Naive thymus-derived CD8-positive, alpha-beta T cell (primary cell): Measurements from ENCODE around the gene IGSF6. TPM values are rescaled to one million over a fixed set of nuclear protein-coding genes. Genes with fewer than 3 reads are reported as not detected.
"Not testable (repeated sequence)": the region's sequence is repeated elsewhere in the genome, so short reads cannot be mapped to it uniquely, and the experiment has no call there.

Source experiments
- ATAC-seq, 2 donors: fragments of 150-1000 bp; cut with Tn5 transposase in 1 of 2; sonication (Bioruptor Pico), chemical (Tn5 transposase) in 1 of 2; 1 replicate in 1 of 2; 2 replicates in 1 of 2; pipeline ENCODE4 v1.10.0; 2021; ENCODE audit warnings: mild to moderate bottlenecking in 2 of 2, moderate library complexity in 2 of 2
- POLR2A ChIA-PET: fragments of 350-600 bp; sonication (Branson Sonifier 250); formaldehyde crosslinking; loops from one replicate; lab custom pipeline; 2021; ENCODE audit warnings: antibody characterized with exemption; lab: Charles Lee
- DNase-seq, 10 donors: peaks; one replicate each; pipeline versions ENCODE4 v3.0.0 to v3.0.0-alpha.2; 2020 to 2022
- H3K27ac Mint-ChIP-seq, 10 donors: one replicate each; pipeline ENCODE4 v1.8.0; 2020 to 2022; ENCODE audit warnings: mild to moderate bottlenecking in 10 of 10, mixed read lengths in 10 of 10, moderate library complexity in 4 of 10, inconsistent platforms in 1 of 10
- H3K27me3 Mint-ChIP-seq, 5 donors: one replicate each; pipeline ENCODE4 v1.8.0; 2021 to 2022; ENCODE audit warnings: mixed read lengths in 5 of 5
- H3K36me3 Mint-ChIP-seq, 3 donors: one replicate each; pipeline ENCODE4 v1.8.0; 2020 to 2022; ENCODE audit warnings: mixed read lengths in 3 of 3, mild to moderate bottlenecking in 2 of 3, inconsistent platforms in 1 of 3
- H3K4me1 Mint-ChIP-seq, 4 donors: one replicate each; pipeline ENCODE4 v1.8.0; 2021 to 2022; ENCODE audit warnings: mixed read lengths in 4 of 4
- H3K4me3 Mint-ChIP-seq, 10 donors: one replicate each; pipeline ENCODE4 v1.8.0; 2020 to 2022; ENCODE audit warnings: mild to moderate bottlenecking in 10 of 10, mixed read lengths in 10 of 10, moderate library complexity in 6 of 10, inconsistent platforms in 1 of 10
- H3K9me3 Mint-ChIP-seq, 9 donors: one replicate each; pipeline ENCODE4 v1.8.0; 2020 to 2022; ENCODE audit warnings: mixed read lengths in 9 of 9, mild to moderate bottlenecking in 3 of 9, inconsistent platforms in 1 of 9, moderate library complexity in 1 of 9
- polyA plus RNA-seq, 3 donors: library from polyadenylated mRNA; unstranded; fragments of 300-500 nt; fragmentation: Illumina TruSeq; gene quantifications; one replicate each; pipeline ENCODE4 v1.2.3, GENCODE V29; 2021
- total RNA-seq, 8 experiments: library from RNA in 2 of 8; stranded (reverse) in 2 of 8; gene quantifications; one replicate each; pipeline ENCODE4 v1.2.3 and lab custom pipeline; 2021 to 2026

The IGSF6 gene
- total and polyA plus RNA-seq, 5 experiments from 2014 or later, result 0.16 to 0.69 (median 0.28) TPM

- Mint-ChIP-seq H3K4me3 (peak overlapping the region in 9 of 10 donors; percentile 15 to 78 (median 62)), H3K4me1 (peaks cover 34 to 87% (median 76%) of the 10 kb centered on the region in 4 donors), H3K36me3 (peaks cover 0 to 7% (median 3%) of the 10 kb centered on the region in 3 donors), H3K9me3 (no peaks in the 10 kb centered on the region), H3K27me3 (no peaks in the 10 kb centered on the region), H3K27ac (peak overlapping the region; percentile 15 to 85 (median 56))
- ATAC-seq (peak; percentile 89 to 91), DNase-seq (peak in 3 of 10 donors; percentile 36 to 60 (median 57))
- POLR2A ChIA-PET, result interaction anchor here (0.5 to 2.1 kb wide), 4 partner anchors 9 to 647 kb away, joined by 3 to 9 read pairs (median 4); partner anchors contain the start of gene METTL9
Observed at GRCh38 chr16:21608639-21609328, 43.6 kb downstream of the IGSF6 start.

- peak overlapping the region in 1 of 10 donors; percentile 11 for H3K27ac Mint-ChIP-seq
- H3K27me3 Mint-ChIP-seq, H3K4me3 Mint-ChIP-seq, H3K36me3 Mint-ChIP-seq, ATAC-seq, H3K9me3 Mint-ChIP-seq, DNase-seq: not testable (repeated sequence)
- peaks cover 32 to 94% (median 81%) of the 10 kb centered on the region in 4 donors for H3K4me1 Mint-ChIP-seq
- POLR2A ChIA-PET, result interaction anchor here (1.3 kb wide), 1 partner anchor 11 kb away, joined by 3 read pairs; no protein-coding TSS in a partner anchor
Observed at GRCh38 chr16:21605848-21606247, 46.6 kb downstream of the IGSF6 start.

GRCh38 chr16:21603928-21604327 lies 48.5 kb downstream of the IGSF6 start:
- Mint-ChIP-seq H3K27ac (peak overlapping the region in 1 of 10 donors; percentile 48), H3K36me3 (peaks cover 0 to 3% (median 0%) of the 10 kb centered on the region in 3 donors), H3K27me3 (no peaks in the 10 kb centered on the region), H3K4me1 (peaks cover 27 to 82% (median 74%) of the 10 kb centered on the region in 4 donors), H3K9me3 (no peaks in the 10 kb centered on the region), H3K4me3 (peak overlapping the region in 2 of 10 donors; percentile 22 to 30)
- DNase-seq (no peak), ATAC-seq (no peak)
- POLR2A ChIA-PET, result interaction anchor here (1.0 to 1.2 kb wide), 2 partner anchors 10 to 44 kb away, joined by 3 to 4 read pairs; no protein-coding TSS in a partner anchor

- Mint-ChIP-seq H3K27me3 (no peaks in the 10 kb centered on the region), H3K36me3 (peaks cover 0 to 3% (median 0%) of the 10 kb centered on the region in 3 donors), H3K27ac (peak overlapping the region in 1 of 10 donors; percentile 34), H3K9me3 (no peaks in the 10 kb centered on the region), H3K4me3 (no peak overlapping the region), H3K4me1 (peaks cover 25 to 82% (median 74%) of the 10 kb centered on the region in 4 donors)
- ATAC-seq (no peak), DNase-seq (no peak)
- POLR2A ChIA-PET, result interaction anchor here (0.6 to 0.7 kb wide), 2 partner anchors 20 to 1577 kb away, joined by 3 to 5 read pairs; no protein-coding TSS in a partner anchor
Observed at GRCh38 chr16:21602785-21603184, 49.6 kb downstream of the IGSF6 start.

- ATAC-seq (peak; percentile 29 to 31), DNase-seq (peak in 6 of 10 donors; percentile 22 to 49 (median 42))
- Mint-ChIP-seq H3K27ac (peak overlapping the region; percentile 54 to 97 (median 92)), H3K9me3 (no peaks in the 10 kb centered on the region), H3K36me3 (peaks cover 0 to 3% (median 0%) of the 10 kb centered on the region in 3 donors), H3K4me1 (peaks cover 29 to 73% (median 69%) of the 10 kb centered on the region in 4 donors), H3K27me3 (no peaks in the 10 kb centered on the region), H3K4me3 (peak overlapping the region; percentile 87 to 96 (median 93))
- POLR2A ChIA-PET, result interaction anchor here (0.5 to 4.8 kb wide), 9 partner anchors 9 to 99 kb away, joined by 3 to 40 read pairs (median 3); no protein-coding TSS in a partner anchor
Observed at GRCh38 chr16:21600031-21600773, 52.2 kb downstream of the IGSF6 start.

GRCh38 chr16:21599122-21600030 lies 53.0 kb downstream of the IGSF6 start, which contains the start of gene METTL9:
Gene METTL9 (plus strand): TSS chr16:21599577. CDS start chr16:21599734, 157 bp downstream.
- ATAC-seq (peak; percentile 89 to 90), DNase-seq (peak; percentile 90 to 97 (median 94))
- H3K36me3 Mint-ChIP-seq, result peaks cover 0 to 3% (median 0%) of the 10 kb centered on the region in 3 donors
- peak within 1 kb of the TSS; percentile 92 to 99 (median 96) for H3K27ac Mint-ChIP-seq
- H3K9me3 Mint-ChIP-seq, result no peaks in the 10 kb centered on the region
- H3K27me3 Mint-ChIP-seq, result no peaks in the 10 kb centered on the region
- POLR2A ChIA-PET, result interaction anchor here (0.5 to 4.8 kb wide), 8 partner anchors 10 to 1925 kb away, joined by 3 to 40 read pairs (median 3); no protein-coding TSS in a partner anchor
- H3K4me3 Mint-ChIP-seq, result peak within 1 kb of the TSS; percentile 87 to 96 (median 93)
- H3K4me1 Mint-ChIP-seq, result peaks cover 27 to 66% (median 64%) of the 10 kb centered on the region in 4 donors

- H3K9me3 Mint-ChIP-seq, result no peaks in the 10 kb centered on the region
- ATAC-seq, result peak; percentile 4 to 10
- H3K27ac Mint-ChIP-seq, result peak overlapping the region; percentile 92 to 99 (median 96)
- H3K36me3 Mint-ChIP-seq, result no peaks in the 10 kb centered on the region
- H3K4me3 Mint-ChIP-seq, result peak overlapping the region; percentile 83 to 95 (median 90)
- DNase-seq, result peak in 2 of 10 donors; percentile 15 to 65
- POLR2A ChIA-PET, result interaction anchor here (0.6 to 4.8 kb wide), 8 partner anchors 9 to 1926 kb away, joined by 3 to 40 read pairs (median 6); no protein-coding TSS in a partner anchor
- H3K27me3 Mint-ChIP-seq, result no peaks in the 10 kb centered on the region
- H3K4me1 Mint-ChIP-seq, result peaks cover 24 to 60% (median 57%) of the 10 kb centered on the region in 4 donors
Observed at GRCh38 chr16:21598701-21599121, 53.7 kb downstream of the IGSF6 start.

GRCh38 chr16:21598206-21598605 lies 54.2 kb downstream of the IGSF6 start:
- ATAC-seq (no peak), DNase-seq (no peak)
- peak overlapping the region; percentile 92 to 99 (median 96) for H3K27ac Mint-ChIP-seq
- POLR2A ChIA-PET, result interaction anchor here (1.0 to 4.8 kb wide), 5 partner anchors 10 to 49 kb away, joined by 3 to 40 read pairs (median 7); no protein-coding TSS in a partner anchor
- H3K4me3 Mint-ChIP-seq, result peak overlapping the region; percentile 83 to 95 (median 90)
- no peaks in the 10 kb centered on the region for H3K36me3 Mint-ChIP-seq
- peaks cover 22 to 55% (median 52%) of the 10 kb centered on the region in 4 donors for H3K4me1 Mint-ChIP-seq
- no peaks in the 10 kb centered on the region for H3K27me3 Mint-ChIP-seq
- no peaks in the 10 kb centered on the region for H3K9me3 Mint-ChIP-seq

- POLR2A ChIA-PET, result interaction anchor here (1.0 to 4.8 kb wide), 5 partner anchors 10 to 49 kb away, joined by 3 to 40 read pairs (median 7); no protein-coding TSS in a partner anchor
- H3K4me3 Mint-ChIP-seq, result peak overlapping the region; percentile 51 to 95 (median 88)
- ATAC-seq (no peak), DNase-seq (peak in 3 of 10 donors; percentile 29 to 56 (median 53))
- no peaks in the 10 kb centered on the region for H3K36me3 Mint-ChIP-seq
- H3K27me3 Mint-ChIP-seq, result no peaks in the 10 kb centered on the region
- H3K4me1 Mint-ChIP-seq, result peaks cover 22 to 50% (median 48%) of the 10 kb centered on the region in 4 donors
- peak overlapping the region; percentile 92 to 99 (median 96) for H3K27ac Mint-ChIP-seq
- H3K9me3 Mint-ChIP-seq, result no peaks in the 10 kb centered on the region
Observed at GRCh38 chr16:21597561-21598030, 54.8 kb downstream of the IGSF6 start.

GRCh38 chr16:21593530-21594289 lies 58.7 kb downstream of the IGSF6 start:
- H3K9me3 Mint-ChIP-seq, result no peaks in the 10 kb centered on the region
- H3K4me1 Mint-ChIP-seq, result peaks cover 10 to 32% (median 23%) of the 10 kb centered on the region in 4 donors
- H3K36me3 Mint-ChIP-seq, result no peaks in the 10 kb centered on the region
- H3K27me3 Mint-ChIP-seq, result no peaks in the 10 kb centered on the region
- DNase-seq (no peak), ATAC-seq (no peak)
- H3K4me3 Mint-ChIP-seq, result no peak overlapping the region
- POLR2A ChIA-PET, result interaction anchor here (0.6 to 1.5 kb wide), 2 partner anchors 10 to 47 kb away, joined by 3 to 4 read pairs; no protein-coding TSS in a partner anchor
- peak overlapping the region in 2 of 10 donors; percentile 31 to 40 for H3K27ac Mint-ChIP-seq
